Parietal lobe (tissue), 2 donors: ENCODE data around the gene CT47B1. TPM values are rescaled to one million over a fixed set of nuclear protein-coding genes. Genes with fewer than 3 reads are reported as not detected.

ENCODE experiments used
- small RNA-seq: library from RNA; depleted of rRNA; stranded (forward); fragments of <200 nt; gene quantifications from one replicate; pipeline ENCODE3, GENCODE V24; 2014; ENCODE audit warnings: low replicate concordance
- total RNA-seq: library from RNA; depleted of rRNA; stranded (reverse); fragments of >200 nt; gene quantifications from one replicate; pipeline ENCODE4 v1.2.3, GENCODE V29; 2014

The CT47B1 gene
- total RNA-seq, result not detected

GRCh38 chrX:120875766-120876165 lies at the start of gene CT47B1:
CT47B1 (minus strand) TSS chrX:120875866; CDS start chrX:120875670, 196 bp downstream.

Small RNA genes lying within 50 kb of the gene (small RNA-seq; reads per million reads assigned to genes)
- gene AC008162.1, result not detected

Other genes with a start within 250 kb of the CT47B1 start
- gene C1GALT1C1, start 245.8 kb downstream of the CT47B1 start, total RNA-seq, result 15.7 TPM
- gene CT47A11, start 61.3 kb upstream of the CT47B1 start, total RNA-seq, result not detected
- gene CT47A10, start 66.2 kb upstream of the CT47B1 start, total RNA-seq, result not detected
- not detected for gene CT47A9, start 71.0 kb upstream of the CT47B1 start, total RNA-seq
- not detected for gene CT47A8, start 75.9 kb upstream of the CT47B1 start, total RNA-seq
- gene CT47A7, start 80.7 kb upstream of the CT47B1 start, total RNA-seq, result not detected
- gene CT47A6, start 85.6 kb upstream of the CT47B1 start, total RNA-seq, result not detected
- not detected for gene CT47A5, start 90.5 kb upstream of the CT47B1 start, total RNA-seq
- gene CT47A4, start 95.3 kb upstream of the CT47B1 start, total RNA-seq, result not detected
- gene CT47A3, start 100.2 kb upstream of the CT47B1 start, total RNA-seq, result not detected
- gene CT47A2, start 105.1 kb upstream of the CT47B1 start, total RNA-seq, result not detected
- gene CT47A1, start 109.9 kb upstream of the CT47B1 start, total RNA-seq, result not detected
- 1.6 TPM for gene GLUD2, start 171.7 kb upstream of the CT47B1 start, total RNA-seq